HepG2 (cell line): Measurements from ENCODE around the gene KRTAP1-5. TPM values are rescaled to one million over a fixed set of nuclear protein-coding genes. Genes with fewer than 3 reads are reported as not detected.

Experiments used
- ATAC-seq: fragments of 200-7000 bp; cut with Tn5 transposase; 3 replicates; pipeline ENCODE4 v1.9.1; 2020; ENCODE audit warnings: mild to moderate bottlenecking, moderate library complexity
- BruUV-seq: library from RNA; stranded (reverse); fragments of 400-500 nt; replicated peaks from 2 replicates; lab custom pipeline; 2021; lab: Mats Ljungman, UMichigan
- CTCF ChIA-PET: fragments of 300-600 bp; formaldehyde crosslinking; extraction: SDS; loops from one replicate; lab custom pipeline; 2021; ENCODE audit warnings: low total read pairs, inconsistent platforms, low intra/inter-chr PET ratio; lab: Yijun Ruan, JAX
- POLR2A ChIA-PET: fragments of 350-600 bp; sonication (Branson Sonifier 250); formaldehyde crosslinking; loops from one replicate; lab custom pipeline; 2020; ENCODE audit warnings: antibody characterized with exemption, inconsistent platforms; lab: Yijun Ruan, JAX
- DNase-seq: peaks from one replicate; pipeline ENCODE4 v3.0.0-alpha.2; 2015; ENCODE audit warnings: low spot score
- FAIRE-seq: peaks from 3 replicates; lab custom pipeline; 2011; peaks lifted over from hg19 to GRCh38; lab: Jason Lieb, UNC
- H2AFZ ChIP-seq: one replicate; pipeline ENCODE4 v1.6.1; 2011; ENCODE audit warnings: low read length, inconsistent platforms
- H3K27ac ChIP-seq: fragments of 300-600 bp; 3 replicates; pipeline ENCODE4 v1.8.0; 2011; ENCODE audit warnings: mixed run types, mild to moderate bottlenecking, mixed read lengths, low read length, inconsistent platforms; ENCODE audit not compliant: insufficient read depth; ENCODE audit errors: extremely low read length
- H3K27me3 ChIP-seq, 2 experiments: fragments of 200-600 bp in 1 of 2; 2 replicates in 1 of 2; 3 replicates in 1 of 2; pipeline versions ENCODE4 v1.6.0 to v1.8.0; 2011; ENCODE audit warnings: low read length in 2 of 2, mild to moderate bottlenecking in 2 of 2, moderate library complexity in 2 of 2, inconsistent platforms in 1 of 2; ENCODE audit not compliant: insufficient read depth in 2 of 2, control insufficient read depth in 1 of 2
- H3K36me3 ChIP-seq, 2 experiments: fragments of 200-600 bp in 1 of 2; replicated peaks in 1 of 2; 2 replicates in 1 of 2; 3 replicates in 1 of 2; pipeline versions ENCODE4 v1.5.1 to v1.8.0; 2011; ENCODE audit warnings: low read length in 2 of 2, inconsistent platforms in 1 of 2; ENCODE audit not compliant: insufficient read depth in 2 of 2, control insufficient read depth in 1 of 2
- H3K4me1 ChIP-seq: 2 replicates; pipeline ENCODE4 v1.5.1; 2012; ENCODE audit warnings: low read length, inconsistent platforms; ENCODE audit not compliant: insufficient read depth
- H3K4me2 ChIP-seq: 2 replicates; pipeline ENCODE4 v1.6.0; 2011; ENCODE audit warnings: low read depth, low read length, inconsistent platforms
- H3K4me3 ChIP-seq, 3 experiments: fragments of 200-600 bp in 1 of 3; sonication (generic), shearing (Covaris generic) in 1 of 3; replicated peaks in 1 of 3; 2 replicates each; pipeline ENCODE4 v1.5.1; 2011 to 2016; ENCODE audit warnings: low read length in 3 of 3, inconsistent platforms in 2 of 3, low read depth in 2 of 3, mild to moderate bottlenecking in 2 of 3, control low read depth in 1 of 3, mixed read lengths in 1 of 3; ENCODE audit not compliant: insufficient read depth in 1 of 3
- H3K79me2 ChIP-seq: one replicate; pipeline ENCODE4 v1.6.1; 2011; ENCODE audit warnings: low read length, inconsistent platforms; ENCODE audit not compliant: insufficient read depth
- H3K9ac ChIP-seq: 2 replicates; pipeline ENCODE4 v1.6.0; 2011; ENCODE audit warnings: mild to moderate bottlenecking, low read depth, low read length, inconsistent platforms; ENCODE audit not compliant: insufficient read depth
- H3K9me3 ChIP-seq: 2 replicates; pipeline ENCODE4 v1.5.1; 2012; ENCODE audit warnings: mild to moderate bottlenecking, low read length
- H4K20me1 ChIP-seq: 2 replicates; pipeline ENCODE4 v1.6.0; 2011; ENCODE audit warnings: inconsistent platforms, mild to moderate bottlenecking, low read length, moderate library complexity; ENCODE audit not compliant: insufficient read depth
- JUNB ChIP-seq: sonication (generic); formaldehyde crosslinking; IDR thresholded peaks from 2 replicates; pipeline ENCODE4 v1.8.0; 2022; ENCODE audit warnings: missing genetic modification reagents, mild to moderate bottlenecking, borderline replicate concordance
- KDM5B ChIP-seq: sonication (generic); formaldehyde crosslinking; IDR thresholded peaks from 2 replicates; pipeline ENCODE4 v1.4.0; 2020; ENCODE audit warnings: missing genetic modification reagents, mild to moderate bottlenecking, borderline replicate concordance
- MAFK ChIP-seq, 2 experiments: IDR thresholded peaks in 1 of 2; conservative IDR thresholded peaks in 1 of 2; 2 replicates each; pipeline ENCODE4 v1.6.1; 2011; ENCODE audit warnings: improper control_type of control experiment in 2 of 2, low read length in 2 of 2
- NCOA2 ChIP-seq: sonication (generic); formaldehyde crosslinking; IDR thresholded peaks from 2 replicates; pipeline ENCODE4 v1.8.0; 2022; ENCODE audit warnings: inconsistent platforms
- RARA ChIP-seq: IDR thresholded peaks from 2 replicates; pipeline ENCODE4 v1.6.1; 2016; ENCODE audit warnings: missing genetic modification reagents, missing compliant biosample characterization
- ZBTB21 ChIP-seq: sonication (generic); formaldehyde crosslinking; IDR thresholded peaks from 2 replicates; pipeline ENCODE4 v1.4.0; 2020; ENCODE audit warnings: missing genetic modification reagents
- ZC3H13 ChIP-seq: sonication (generic); formaldehyde crosslinking; IDR thresholded peaks from 2 replicates; pipeline ENCODE4 v1.8.1; 2023; ENCODE audit warnings: mild to moderate bottlenecking, missing genetic modification reagents, moderate library complexity
- ZKSCAN1 ChIP-seq: fragments of 150-350 bp; IDR thresholded peaks from 2 replicates; pipeline ENCODE4 v1.6.1; 2014; ENCODE audit warnings: low read length
- ZNF326 ChIP-seq: sonication (generic); formaldehyde crosslinking; IDR thresholded peaks from 2 replicates; pipeline ENCODE4 v1.4.0; 2020; ENCODE audit warnings: missing genetic modification reagents, borderline replicate concordance
- ZNF629 ChIP-seq: sonication (generic); formaldehyde crosslinking; conservative IDR thresholded peaks from 2 replicates; pipeline ENCODE4 v1.5.0; 2020; ENCODE audit warnings: missing genetic modification reagents
- WGBS: methylation state at CpG from one replicate; pipeline ENCODE4 v1.1.6; 2017; ENCODE audit warnings: low lambda C conversion rate; 5-methylcytosine and 5-hydroxymethylcytosine counted together
- in situ Hi-C: cut with HindIII; loops from 2 replicates; pipeline ENCODE4 v1.10.0; 2017; ENCODE audit warnings: low pct_unique_long_range_greater_than_20kb; ENCODE audit not compliant: extremely low pct_ligation_motif_present
- intact Hi-C: fragments of 100-400 bp; cut with micrococcal nuclease; formaldehyde crosslinking; loops from one replicate; pipeline ENCODE4 v1.10.0; 2022; ENCODE audit not compliant: unreplicated experiment
- polyA plus RNA-seq, 8 experiments: library from polyadenylated mRNA; depleted of rRNA in 3 of 8; stranded (reverse) in 7 of 8; unstranded in 1 of 8; fragments of >200 nt; fragmentation: Illumina TruSeq in 4 of 8; extraction: Trizol in 4 of 8; gene quantifications; 2 replicates each; pipeline versions ENCODE4 v1.2.1 to v1.2.3, GENCODE V29; 2011 to 2016; ENCODE audit warnings: low read depth in 4 of 8, missing spikeins in 1 of 8, mixed read lengths in 1 of 8; ENCODE audit not compliant: insufficient read depth in 1 of 8
- total RNA-seq, 5 experiments: library from RNA; depleted of rRNA; stranded (reverse); fragments of >200 nt; fragmentation: Illumina TruSeq; extraction: Trizol; gene quantifications; 2 replicates each; pipeline ENCODE4 v1.2.3, GENCODE V29; 2016; ENCODE audit warnings: low read depth in 1 of 5
- TF ChIP-seq, protein P1 (sequence below): sonication (generic); formaldehyde crosslinking; IDR thresholded peaks from 2 replicates; pipeline ENCODE4 v1.4.0; 2020; ENCODE audit warnings: low read depth, mild to moderate bottlenecking, missing genetic modification reagents
- TF ChIP-seq, protein P2 (sequence below): sonication (generic); formaldehyde crosslinking; IDR thresholded peaks from 2 replicates; pipeline ENCODE4 v1.4.0; 2020; ENCODE audit warnings: missing genetic modification reagents, borderline replicate concordance
- TF ChIP-seq, protein P3 (sequence below): sonication (generic); formaldehyde crosslinking; IDR thresholded peaks from 2 replicates; pipeline ENCODE4 v1.8.0; 2022; ENCODE audit warnings: low read depth, missing genetic modification reagents

The KRTAP1-5 gene
- total and polyA plus RNA-seq, 2 of the 13 experiments (the other 11 are each of a cell fraction or from before 2014, with no cell fraction given): 0.09 TPM; not detected in 1

DNA sequence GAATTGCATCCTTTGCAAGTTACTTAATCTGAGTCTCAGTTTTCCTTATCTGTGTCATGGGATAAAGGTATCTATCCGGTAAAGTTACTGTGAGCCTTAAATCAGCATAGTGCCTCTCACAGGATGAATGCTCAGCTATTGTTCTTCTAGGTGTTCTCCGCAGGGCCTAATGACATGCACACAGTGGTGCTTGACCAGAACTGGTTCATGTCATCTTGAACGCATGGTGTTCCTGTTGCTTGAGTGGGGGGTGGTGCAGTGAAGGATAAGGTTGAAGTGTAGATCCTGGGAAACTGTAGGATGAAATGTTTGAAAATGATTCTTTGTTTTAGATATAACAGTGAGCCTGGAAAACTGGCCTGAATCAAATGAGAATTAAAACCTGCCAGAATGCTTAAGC, 46.9 kb downstream of the KRTAP1-5 start:
- H3K9me3 ChIP-seq: no peaks in the 10 kb centered on the region
- POLR2A ChIA-PET: no interaction called here
- CTCF ChIA-PET: no interaction called here
- H3K4me2 ChIP-seq: no peak overlapping the region
- no peak overlapping the region for H3K4me3 ChIP-seq
- no peaks in the 10 kb centered on the region for H4K20me1 ChIP-seq
- H3K9ac ChIP-seq: no peak overlapping the region
- in situ Hi-C loops (no loop called here), intact Hi-C loops (no loop called here)
- TF ChIP-seq MAFK (conservative IDR thresholded peaks at IDR 0.05 in 1 of 2, IDR thresholded peaks at IDR 0.05 in 1 of 2; ENCODE audit: low read length in 2 of 2) (no peak), ZNF629 (peak; percentile 38; the same call in 1 of the 2 replicates)
- DNase-seq (no peak), ATAC-seq (no peak), FAIRE-seq (no peak)
- BruUV-seq: no TSS peak
- no peaks in the 10 kb centered on the region for H3K79me2 ChIP-seq
- H2AFZ ChIP-seq: no peak overlapping the region
- no peak overlapping the region for H3K27ac ChIP-seq
- 82% methylated on average over 3 of the region's 3 CpGs for WGBS
- no peaks in the 10 kb centered on the region for H3K36me3 ChIP-seq
- peaks cover 6% of the 10 kb centered on the region; the same call in 1 of the 2 replicates for H3K4me1 ChIP-seq
- no peaks in the 10 kb centered on the region for H3K27me3 ChIP-seq

DNA sequence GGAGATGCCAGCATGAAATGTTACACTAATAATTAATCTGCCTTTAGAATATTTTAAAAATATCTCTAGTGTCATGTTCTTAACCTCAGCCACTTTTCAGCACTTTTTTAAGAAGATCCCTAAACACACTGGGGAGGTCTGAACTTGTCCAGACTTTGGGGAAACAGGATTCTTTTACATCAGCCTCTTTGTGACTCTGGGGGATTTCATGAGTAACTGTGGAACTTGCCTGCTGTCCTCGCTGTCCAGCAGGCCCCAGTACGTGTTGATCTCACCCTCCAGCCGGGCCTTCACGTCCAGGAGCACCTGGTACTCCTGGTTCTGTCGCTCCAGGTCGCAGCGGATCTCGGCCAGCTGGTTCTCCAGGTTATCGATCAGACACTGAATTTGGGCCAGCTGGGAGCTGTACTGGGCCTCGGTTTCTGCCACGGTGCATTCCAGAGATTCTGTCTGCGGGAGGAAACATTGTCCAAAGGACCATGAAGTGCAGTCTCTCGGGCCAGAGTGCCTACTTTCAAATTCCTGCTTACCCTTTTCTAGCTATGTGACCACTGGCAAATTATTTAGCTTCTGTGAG, 48.3 kb downstream of the KRTAP1-5 start:
- WGBS: 74% methylated on average over 13 of the region's 13 CpGs
- TF ChIP-seq RARA (CRISPR knock-in tag): no peak
- no peak for TF ChIP-seq NCOA2
- TF ChIP-seq ZKSCAN1: no peak
- no peak for TF ChIP-seq KDM5B (CRISPR knock-in tag)
- TF ChIP-seq ZNF326 (CRISPR knock-in tag): no peak
- TF ChIP-seq, protein P1, sequence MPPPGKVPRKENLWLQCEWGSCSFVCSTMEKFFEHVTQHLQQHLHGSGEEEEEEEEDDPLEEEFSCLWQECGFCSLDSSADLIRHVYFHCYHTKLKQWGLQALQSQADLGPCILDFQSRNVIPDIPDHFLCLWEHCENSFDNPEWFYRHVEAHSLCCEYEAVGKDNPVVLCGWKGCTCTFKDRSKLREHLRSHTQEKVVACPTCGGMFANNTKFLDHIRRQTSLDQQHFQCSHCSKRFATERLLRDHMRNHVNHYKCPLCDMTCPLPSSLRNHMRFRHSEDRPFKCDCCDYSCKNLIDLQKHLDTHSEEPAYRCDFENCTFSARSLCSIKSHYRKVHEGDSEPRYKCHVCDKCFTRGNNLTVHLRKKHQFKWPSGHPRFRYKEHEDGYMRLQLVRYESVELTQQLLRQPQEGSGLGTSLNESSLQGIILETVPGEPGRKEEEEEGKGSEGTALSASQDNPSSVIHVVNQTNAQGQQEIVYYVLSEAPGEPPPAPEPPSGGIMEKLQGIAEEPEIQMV (CRISPR knock-in tag): no peak
- no peak for TF ChIP-seq ZC3H13 (CRISPR knock-in tag)
- TF ChIP-seq, protein P2, sequence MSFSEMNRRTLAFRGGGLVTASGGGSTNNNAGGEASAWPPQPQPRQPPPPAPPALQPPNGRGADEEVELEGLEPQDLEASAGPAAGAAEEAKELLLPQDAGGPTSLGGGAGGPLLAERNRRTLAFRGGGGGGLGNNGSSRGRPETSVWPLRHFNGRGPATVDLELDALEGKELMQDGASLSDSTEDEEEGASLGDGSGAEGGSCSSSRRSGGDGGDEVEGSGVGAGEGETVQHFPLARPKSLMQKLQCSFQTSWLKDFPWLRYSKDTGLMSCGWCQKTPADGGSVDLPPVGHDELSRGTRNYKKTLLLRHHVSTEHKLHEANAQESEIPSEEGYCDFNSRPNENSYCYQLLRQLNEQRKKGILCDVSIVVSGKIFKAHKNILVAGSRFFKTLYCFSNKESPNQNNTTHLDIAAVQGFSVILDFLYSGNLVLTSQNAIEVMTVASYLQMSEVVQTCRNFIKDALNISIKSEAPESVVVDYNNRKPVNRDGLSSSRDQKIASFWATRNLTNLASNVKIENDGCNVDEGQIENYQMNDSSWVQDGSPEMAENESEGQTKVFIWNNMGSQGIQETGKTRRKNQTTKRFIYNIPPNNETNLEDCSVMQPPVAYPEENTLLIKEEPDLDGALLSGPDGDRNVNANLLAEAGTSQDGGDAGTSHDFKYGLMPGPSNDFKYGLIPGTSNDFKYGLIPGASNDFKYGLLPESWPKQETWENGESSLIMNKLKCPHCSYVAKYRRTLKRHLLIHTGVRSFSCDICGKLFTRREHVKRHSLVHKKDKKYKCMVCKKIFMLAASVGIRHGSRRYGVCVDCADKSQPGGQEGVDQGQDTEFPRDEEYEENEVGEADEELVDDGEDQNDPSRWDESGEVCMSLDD: no peak
- TF ChIP-seq ZBTB21: no peak
- TF ChIP-seq, protein P3, sequence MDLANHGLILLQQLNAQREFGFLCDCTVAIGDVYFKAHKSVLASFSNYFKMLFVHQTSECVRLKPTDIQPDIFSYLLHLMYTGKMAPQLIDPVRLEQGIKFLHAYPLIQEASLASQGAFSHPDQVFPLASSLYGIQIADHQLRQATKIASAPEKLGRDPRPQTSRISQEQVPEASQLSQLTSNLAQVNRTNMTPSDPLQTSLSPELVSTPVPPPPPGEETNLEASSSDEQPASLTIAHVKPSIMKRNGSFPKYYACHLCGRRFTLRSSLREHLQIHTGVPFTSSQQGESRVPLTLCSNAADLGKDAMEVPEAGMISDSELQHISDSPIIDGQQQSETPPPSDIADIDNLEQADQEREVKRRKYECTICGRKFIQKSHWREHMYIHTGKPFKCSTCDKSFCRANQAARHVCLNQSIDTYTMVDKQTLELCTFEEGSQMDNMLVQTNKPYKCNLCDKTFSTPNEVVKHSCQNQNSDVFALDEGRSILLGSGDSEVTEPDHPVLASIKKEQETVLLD: no peak
- no peak for TF ChIP-seq JUNB (CRISPR knock-in tag)

More for the DNA sequence above, 48.3 kb downstream of the KRTAP1-5 start:
- H4K20me1 ChIP-seq: no peaks in the 10 kb centered on the region
- no peak overlapping the region for H2AFZ ChIP-seq
- CTCF ChIA-PET: no interaction called here
- in situ Hi-C loops: no loop called here
- no TSS peak for BruUV-seq
- H3K4me2 ChIP-seq: no peak overlapping the region
- POLR2A ChIA-PET: no interaction called here
- H3K27ac ChIP-seq: no peak overlapping the region
- H3K79me2 ChIP-seq: no peaks in the 10 kb centered on the region
- FAIRE-seq: no peak
- no peaks in the 10 kb centered on the region for H3K36me3 ChIP-seq
- no peak overlapping the region for H3K4me3 ChIP-seq
- no peaks in the 10 kb centered on the region for H3K9me3 ChIP-seq
- no peak for DNase-seq
- intact Hi-C loops: no loop called here
- no peak for ATAC-seq
- H3K4me1 ChIP-seq: peaks cover 6% of the 10 kb centered on the region; the same call in 1 of the 2 replicates
- no peaks in the 10 kb centered on the region for H3K27me3 ChIP-seq
- H3K9ac ChIP-seq: no peak overlapping the region
